ENCODE data around the gene ICE1. TPM values are rescaled to one million over a fixed set of nuclear protein-coding genes. Genes with fewer than 3 reads are reported as not detected.

The ICE1 gene
- total RNA-seq, 2 donors from 2014 or later, result 17.2 to 18.5 TPM

- Histone ChIP-seq H3K27me3 (no peaks in the 10 kb centered on the region), H3K4me3 (no peak overlapping the region), H3K27ac (no peak overlapping the region), H3K9me3 (peaks cover 0 to 9% of the 10 kb centered on the region in 2 donors), H3K36me3 (no peaks in the 10 kb centered on the region), H3K4me1 (no peaks in the 10 kb centered on the region)
- no peak for TF ChIP-seq CTCF (IDR thresholded peaks at IDR 0.05)
- DNase-seq (ENCODE audit: low spot score), result no peak
Measured at GRCh38 chr5:5398071-5398470, 24.4 kb upstream of the ICE1 start.

DNA sequence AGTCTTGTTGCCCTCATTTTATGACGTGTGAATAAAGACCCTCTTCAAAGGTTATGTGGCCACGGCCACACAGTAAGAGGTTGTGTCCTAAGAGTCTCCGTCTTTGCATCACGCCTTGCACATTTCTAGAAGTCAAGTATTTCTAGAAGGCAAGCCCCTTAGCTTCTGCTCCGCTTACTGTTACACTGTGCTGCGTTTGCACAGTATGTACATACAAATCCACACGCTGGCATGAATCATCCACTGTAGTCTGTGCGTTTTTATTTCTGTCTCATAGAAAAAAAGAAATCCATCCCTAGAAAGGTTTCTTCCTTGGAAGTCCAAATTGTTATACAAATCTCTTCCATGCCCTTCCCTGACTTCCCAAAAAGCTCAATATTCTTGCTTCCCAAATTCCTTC is 21.4 kb upstream of the ICE1 start:
- H3K27me3 ChIP-seq, result no peaks in the 10 kb centered on the region
- no peak overlapping the region for H3K4me3 ChIP-seq
- TF ChIP-seq CTCF (IDR thresholded peaks at IDR 0.05), result no peak

GRCh38 chr5:5403741-5404140 is 18.7 kb upstream of the ICE1 start:
- no peak overlapping the region for H3K27ac ChIP-seq
- no peak for DNase-seq (ENCODE audit: low spot score)
- H3K4me1 ChIP-seq, result no peaks in the 10 kb centered on the region
- no peaks in the 10 kb centered on the region for H3K27me3 ChIP-seq
- TF ChIP-seq CTCF (IDR thresholded peaks at IDR 0.05), result no peak
- no peak overlapping the region for H3K4me3 ChIP-seq
- H3K36me3 ChIP-seq, result no peaks in the 10 kb centered on the region
- peaks cover 0 to 9% of the 10 kb centered on the region in 2 donors for H3K9me3 ChIP-seq

More for the DNA sequence above, 21.4 kb upstream of the ICE1 start:
- no peak overlapping the region for H3K27ac ChIP-seq
- no peaks in the 10 kb centered on the region for H3K4me1 ChIP-seq
- no peak for DNase-seq (ENCODE audit: low spot score)
- H3K36me3 ChIP-seq, result no peaks in the 10 kb centered on the region
- peaks cover 0 to 9% of the 10 kb centered on the region in 2 donors for H3K9me3 ChIP-seq

DNA sequence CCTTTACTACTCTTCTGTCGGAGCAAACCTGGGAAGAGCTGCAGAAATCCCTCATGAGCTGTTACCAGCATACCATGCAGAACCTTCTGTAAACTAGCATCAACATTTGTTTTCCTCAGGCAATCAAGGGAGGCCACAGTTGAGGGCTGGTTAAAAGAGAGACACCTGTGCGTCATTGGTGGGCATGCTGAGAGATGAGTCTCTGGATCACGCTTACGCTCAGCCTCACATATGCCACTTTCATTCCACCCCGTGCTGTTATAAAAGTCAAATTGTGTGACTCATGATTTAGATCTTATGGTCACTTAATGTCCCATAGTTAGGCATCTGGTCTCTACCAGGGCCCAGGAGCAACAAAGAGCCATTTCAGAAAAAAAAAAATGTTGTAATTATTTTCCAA is 18.1 kb upstream of the ICE1 start:
- H3K9me3 ChIP-seq, result peaks cover 0 to 5% of the 10 kb centered on the region in 2 donors
- H3K4me3 ChIP-seq, result no peak overlapping the region
- no peaks in the 10 kb centered on the region for H3K36me3 ChIP-seq
- no peaks in the 10 kb centered on the region for H3K27me3 ChIP-seq
- no peak overlapping the region for H3K27ac ChIP-seq
- DNase-seq (ENCODE audit: low spot score), result no peak
- TF ChIP-seq CTCF (IDR thresholded peaks at IDR 0.05), result no peak
- no peaks in the 10 kb centered on the region for H3K4me1 ChIP-seq

DNA sequence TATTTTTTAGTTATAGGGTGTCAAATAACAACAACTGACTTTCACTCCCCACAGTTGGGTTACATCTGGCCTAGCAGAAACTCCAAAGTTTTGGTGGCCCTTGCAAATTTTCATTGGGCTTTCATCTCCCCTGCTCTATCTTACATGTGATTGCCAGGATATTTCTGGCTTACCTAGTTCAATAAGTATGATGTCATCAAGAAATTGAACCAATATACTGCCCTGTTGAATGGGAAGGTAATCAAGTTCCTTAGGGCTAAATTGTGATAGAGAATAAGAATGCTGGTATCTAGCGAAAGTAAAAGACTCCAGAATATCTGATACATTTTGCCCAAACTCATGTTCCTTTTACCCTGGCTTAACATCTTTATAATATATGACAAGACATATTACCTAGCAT is 17.0 kb upstream of the ICE1 start:
- H3K27me3 ChIP-seq, result no peaks in the 10 kb centered on the region
- H3K27ac ChIP-seq, result no peak overlapping the region
- no peak overlapping the region for H3K4me3 ChIP-seq
- DNase-seq (ENCODE audit: low spot score), result no peak
- no peaks in the 10 kb centered on the region for H3K36me3 ChIP-seq
- no peaks in the 10 kb centered on the region for H3K4me1 ChIP-seq
- no peak for TF ChIP-seq CTCF (IDR thresholded peaks at IDR 0.05)
- H3K9me3 ChIP-seq, result no peaks in the 10 kb centered on the region

GRCh38 chr5:5407924-5408323 is 14.6 kb upstream of the ICE1 start:
- no peak for TF ChIP-seq CTCF (IDR thresholded peaks at IDR 0.05)

More at GRCh38 chr5:5407924-5408323, 14.6 kb upstream of the ICE1 start:
- H3K27ac ChIP-seq, result no peak overlapping the region
- H3K27me3 ChIP-seq, result no peaks in the 10 kb centered on the region
- H3K4me3 ChIP-seq, result no peak overlapping the region
- no peaks in the 10 kb centered on the region for H3K36me3 ChIP-seq
- no peak for DNase-seq (ENCODE audit: low spot score)
- H3K9me3 ChIP-seq, result no peaks in the 10 kb centered on the region
- H3K4me1 ChIP-seq, result no peaks in the 10 kb centered on the region

Data from right atrium auricular region (tissue), 2 donors.